Left forelimb (tissue), 1 donor: ENCODE data around the gene FURIN.
"Not testable (repeated sequence)": the region's sequence is repeated elsewhere in the genome, so short reads cannot be mapped to it uniquely, and the experiment has no call there.

ENCODE experiments used
- DNase-seq: peaks from one replicate; pipeline ENCODE4 v3.0.0-alpha.2; 2018; ENCODE audit warnings: low spot score

Gene FURIN

DNA sequence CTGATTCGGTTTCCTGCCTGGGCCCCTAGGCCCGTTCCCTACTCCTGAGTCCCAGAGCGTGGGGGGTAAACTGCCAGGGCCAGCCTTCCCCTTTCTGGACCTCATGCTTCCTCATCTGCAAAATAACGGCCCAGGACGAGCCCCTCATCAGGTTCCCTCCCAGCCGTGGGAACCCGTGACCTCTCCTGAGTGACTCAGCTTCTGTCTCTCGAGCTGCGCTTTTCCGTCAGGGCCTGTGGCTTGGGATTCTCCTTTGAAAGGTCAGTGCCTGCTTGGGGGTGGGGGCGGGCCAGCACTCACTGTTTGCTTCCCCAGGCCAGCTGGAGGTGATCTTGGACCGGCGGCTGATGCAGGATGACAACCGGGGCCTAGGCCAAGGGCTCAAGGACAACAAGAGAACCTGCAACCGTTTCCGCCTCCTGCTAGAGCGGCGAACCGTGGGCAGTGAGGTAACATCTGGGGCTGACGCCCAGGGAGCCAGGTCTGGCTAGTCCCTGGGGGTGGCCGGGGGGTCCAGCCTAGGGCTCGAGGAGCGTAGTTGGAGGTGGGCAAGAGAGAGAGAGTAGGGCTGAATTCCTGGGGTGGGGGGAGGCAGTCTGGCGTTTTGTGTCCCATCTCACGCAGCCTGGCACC lies 47.5 kb downstream of the FURIN start:
- DNase-seq: no peak

DNA sequence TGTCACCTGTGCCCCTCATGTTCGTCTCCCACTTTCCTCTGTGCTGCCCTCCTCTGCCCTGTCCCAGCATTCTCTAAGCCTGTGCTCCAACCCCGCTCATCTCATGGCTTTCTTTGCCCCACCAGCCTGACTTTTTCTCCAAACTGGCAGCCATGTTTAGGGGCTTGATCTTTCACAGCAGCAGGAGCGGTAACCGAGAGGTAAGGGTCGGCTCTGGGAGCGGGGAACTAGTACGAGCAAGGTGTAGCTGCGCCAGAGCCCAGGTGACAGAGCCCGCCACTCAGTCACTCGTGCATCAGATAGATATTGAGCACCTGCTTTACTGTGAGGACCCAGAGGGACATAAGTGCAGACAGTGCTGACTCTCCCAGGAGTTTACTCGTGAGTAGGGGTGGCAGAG lies 48.1 kb downstream of the FURIN start:
- no peak for DNase-seq

DNA sequence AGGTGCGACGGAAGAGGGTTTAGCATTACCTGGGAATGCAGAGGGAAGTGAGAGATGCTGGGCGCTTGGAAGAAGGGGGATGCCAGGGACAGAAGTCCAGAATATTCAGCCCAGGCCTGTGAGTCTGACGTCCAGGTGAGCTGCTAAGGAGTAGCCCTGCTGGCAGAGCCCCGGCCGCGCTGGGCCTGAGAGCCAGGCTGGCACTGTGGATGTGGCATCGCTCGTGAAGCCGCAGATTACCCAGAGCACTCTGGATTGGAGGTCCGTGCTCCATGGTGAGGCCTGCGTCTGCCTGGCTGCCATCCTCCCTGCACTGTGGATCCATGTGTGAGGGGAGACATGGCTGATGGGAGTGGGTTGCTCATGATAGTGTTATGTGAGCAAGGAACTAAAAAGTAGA lies 49.2 kb downstream of the FURIN start:
- DNase-seq: no peak

DNA sequence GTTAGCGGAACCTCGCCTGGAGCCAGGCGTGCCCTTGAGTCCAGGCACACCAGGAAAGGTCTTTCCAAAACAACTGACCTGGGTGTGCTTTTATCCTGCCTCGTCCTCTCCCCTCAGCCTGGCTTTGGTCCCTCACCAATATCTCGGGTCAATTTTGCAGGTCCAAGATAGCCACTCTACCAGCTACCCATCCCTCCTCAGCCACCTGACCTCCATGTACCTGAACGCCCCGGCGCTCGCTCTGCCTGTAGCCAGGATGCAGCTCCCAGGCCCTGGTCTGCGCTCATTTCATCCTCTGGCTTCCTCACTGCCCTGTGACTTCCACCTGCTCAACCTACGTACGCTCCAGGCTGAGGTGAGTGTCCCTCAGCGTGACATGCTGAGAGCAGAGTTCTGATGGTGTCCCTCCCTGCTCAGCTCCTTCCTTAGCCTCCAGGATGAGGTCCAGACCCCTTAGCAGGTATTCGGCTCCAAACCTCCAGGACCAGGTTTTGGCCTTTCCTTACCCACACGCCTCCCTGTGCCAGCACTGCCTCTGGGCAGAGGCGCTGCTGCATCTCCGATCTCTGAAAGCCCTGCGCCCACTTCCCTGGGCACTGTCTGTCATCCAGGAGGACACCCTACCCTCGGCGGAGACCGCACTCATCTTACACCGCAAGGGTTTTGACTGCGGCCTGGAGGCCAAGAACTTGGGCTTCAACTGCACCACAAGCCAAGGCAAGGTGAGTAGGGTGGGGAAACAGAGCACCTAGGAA lies 49.8 kb downstream of the FURIN start:
- DNase-seq: no peak

DNA sequence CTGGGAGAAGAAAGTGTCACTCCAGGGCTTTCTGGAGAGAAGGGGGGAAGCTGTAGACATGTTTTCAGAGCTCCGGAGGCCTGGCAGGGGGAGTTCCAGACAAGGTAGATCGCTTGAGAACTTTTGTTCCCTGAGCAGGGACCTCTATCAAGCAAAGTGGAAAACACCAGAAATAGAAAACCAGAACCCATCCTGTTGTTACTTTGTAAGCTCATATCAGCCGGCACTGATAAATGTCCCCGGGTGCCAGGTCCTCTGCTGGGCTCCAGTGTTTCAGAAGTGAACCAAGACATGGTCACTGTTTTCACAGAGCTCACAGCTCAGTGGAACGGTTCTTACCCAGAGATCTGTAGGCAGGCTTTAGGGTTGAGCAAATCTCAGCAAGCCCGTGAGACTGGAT lies 50.4 kb downstream of the FURIN start:
- DNase-seq: no peak

DNA sequence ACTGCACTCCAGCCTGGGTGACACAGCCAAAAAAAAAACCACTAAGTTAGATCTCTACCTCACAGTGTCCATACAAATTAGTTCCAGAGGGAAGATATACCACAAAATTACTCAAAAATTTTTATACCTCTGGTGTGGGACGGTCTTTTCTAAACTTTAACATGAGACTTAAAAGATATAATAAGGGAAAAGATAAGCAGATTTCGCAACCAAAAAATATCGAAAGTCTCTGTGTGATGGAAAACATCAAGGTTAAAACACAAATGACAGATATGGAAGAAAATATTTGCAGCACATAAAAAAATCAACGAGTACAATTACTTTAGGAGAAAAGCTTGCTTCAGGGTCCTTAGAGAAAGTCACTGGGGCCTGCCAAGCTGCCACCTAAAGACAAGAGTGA lies 53.5 kb downstream of the FURIN start:
- DNase-seq: no peak

DNA sequence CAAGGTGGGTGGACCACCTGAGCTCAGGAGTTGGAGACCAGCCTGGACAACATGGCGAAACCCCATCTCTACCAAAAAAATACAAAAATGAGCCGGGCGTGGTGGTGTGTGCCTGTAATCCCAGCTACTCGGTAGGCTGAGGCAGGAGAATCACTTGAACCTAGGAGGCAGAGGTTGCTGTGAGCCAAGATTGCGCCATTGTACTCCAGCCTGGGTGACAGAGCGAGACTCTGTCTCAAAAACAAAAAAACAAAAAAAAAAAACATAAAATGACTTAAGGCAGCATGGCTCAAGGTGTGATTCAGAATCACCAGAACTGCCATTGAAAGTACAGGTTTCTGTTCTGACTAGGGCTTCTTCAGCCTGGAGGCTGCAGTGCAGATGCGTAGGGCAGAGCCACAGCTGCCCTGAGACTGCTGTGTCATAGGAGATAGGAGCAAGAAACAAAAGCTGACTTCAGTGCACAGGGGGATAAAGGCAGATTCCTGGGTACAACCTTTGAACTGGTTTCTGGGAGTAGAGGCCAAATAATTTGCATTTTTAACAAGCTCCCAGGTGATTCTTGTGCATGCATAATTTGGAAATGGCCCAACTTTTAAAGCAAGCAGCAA lies 54.4 kb downstream of the FURIN start:
- not testable (repeated sequence) for DNase-seq

DNA sequence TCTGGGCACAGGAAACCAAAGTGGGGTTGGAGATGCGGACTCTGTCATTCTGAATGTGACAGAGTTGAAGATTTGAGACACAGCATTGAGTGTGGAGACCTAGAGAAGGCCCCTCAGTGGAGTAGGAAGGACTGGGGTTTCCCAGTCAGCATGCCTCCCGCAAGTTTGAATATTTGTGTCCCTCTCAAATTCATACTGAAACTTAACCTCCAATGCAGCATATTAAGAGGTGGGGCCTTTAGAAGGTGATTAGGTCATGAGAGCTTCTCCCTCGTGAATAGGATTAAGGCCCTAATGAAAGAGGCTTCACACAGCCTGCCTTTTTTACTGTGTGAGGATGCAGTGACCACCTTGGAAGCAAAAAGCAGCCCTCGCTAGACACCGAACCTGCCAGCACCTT lies 56.0 kb downstream of the FURIN start:
- no peak for DNase-seq

DNA sequence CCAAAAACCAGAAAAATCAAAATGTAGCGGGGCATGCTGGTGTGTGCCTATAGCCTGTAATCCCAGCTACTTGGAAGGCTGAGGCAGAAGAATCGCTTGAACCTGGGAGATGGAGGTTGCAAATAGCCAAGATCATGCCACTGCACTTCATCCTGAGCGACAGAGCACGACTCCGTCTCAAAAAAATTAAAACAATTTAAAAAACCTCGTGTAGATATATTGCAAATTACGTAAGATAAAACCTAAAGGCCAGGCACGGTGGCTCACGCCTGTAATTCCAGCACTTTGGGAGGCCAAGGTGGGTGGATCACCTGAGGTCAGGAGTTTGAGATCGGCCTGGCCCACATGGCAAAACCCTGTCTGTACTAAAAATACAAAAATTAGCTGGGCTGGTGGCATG lies 58.4 kb downstream of the FURIN start:
- not testable (repeated sequence) for DNase-seq

DNA sequence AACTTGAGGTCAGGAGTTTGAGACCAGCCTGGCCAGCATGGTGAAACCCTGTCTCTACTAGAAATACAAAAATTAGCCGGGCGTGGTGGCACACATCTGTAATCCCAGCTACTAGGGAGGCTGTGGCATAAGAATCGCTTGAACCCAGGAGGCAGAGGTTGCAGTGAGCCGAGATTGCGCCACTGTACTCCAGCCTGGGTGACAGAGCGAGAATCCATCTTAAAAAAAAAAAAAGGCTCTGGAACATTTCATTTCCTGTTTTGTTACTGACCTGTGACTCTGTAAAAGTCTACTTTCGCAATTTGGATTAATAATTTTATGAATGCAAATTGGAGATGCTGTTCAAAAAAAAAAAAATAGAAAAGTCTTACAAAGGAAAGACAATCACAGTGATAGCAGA lies 59.7 kb downstream of the FURIN start:
- not testable (repeated sequence) for DNase-seq

DNA sequence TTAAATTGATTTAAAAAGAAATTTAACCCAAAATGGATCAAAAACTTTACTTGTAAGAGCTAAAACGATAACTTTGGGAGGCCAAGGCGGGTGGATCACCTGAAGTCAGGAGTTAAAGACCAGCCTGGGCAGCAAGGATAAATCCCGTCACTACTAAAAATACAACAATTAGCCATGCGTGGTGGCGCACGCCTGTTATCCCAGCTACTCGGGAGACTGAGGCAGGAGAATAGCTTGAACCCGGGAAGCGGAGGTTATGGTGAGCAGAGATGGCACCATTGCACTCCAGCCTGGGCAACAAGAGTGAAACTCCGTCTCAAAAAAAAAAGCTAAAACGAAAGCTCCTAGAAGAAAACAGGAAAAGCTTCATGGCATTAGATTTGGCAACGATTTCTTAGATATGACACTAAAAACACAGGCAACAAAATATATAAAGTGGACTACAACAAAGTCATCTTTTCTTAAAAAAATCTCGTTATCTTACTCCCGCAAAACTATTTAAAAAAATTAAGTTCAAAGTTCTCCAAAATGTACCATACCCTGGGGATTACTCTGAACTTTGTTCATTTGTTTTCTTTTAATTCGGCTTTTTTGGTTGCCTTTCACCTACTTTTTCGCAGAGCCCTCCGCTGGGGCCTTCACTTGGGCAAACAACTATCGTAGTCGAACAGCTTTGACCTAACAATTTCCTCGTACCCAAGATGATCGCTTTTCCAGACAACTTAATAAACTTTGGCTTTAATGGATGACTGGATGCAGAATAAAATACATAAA lies 61.0 kb downstream of the FURIN start:
- no peak for DNase-seq

DNA sequence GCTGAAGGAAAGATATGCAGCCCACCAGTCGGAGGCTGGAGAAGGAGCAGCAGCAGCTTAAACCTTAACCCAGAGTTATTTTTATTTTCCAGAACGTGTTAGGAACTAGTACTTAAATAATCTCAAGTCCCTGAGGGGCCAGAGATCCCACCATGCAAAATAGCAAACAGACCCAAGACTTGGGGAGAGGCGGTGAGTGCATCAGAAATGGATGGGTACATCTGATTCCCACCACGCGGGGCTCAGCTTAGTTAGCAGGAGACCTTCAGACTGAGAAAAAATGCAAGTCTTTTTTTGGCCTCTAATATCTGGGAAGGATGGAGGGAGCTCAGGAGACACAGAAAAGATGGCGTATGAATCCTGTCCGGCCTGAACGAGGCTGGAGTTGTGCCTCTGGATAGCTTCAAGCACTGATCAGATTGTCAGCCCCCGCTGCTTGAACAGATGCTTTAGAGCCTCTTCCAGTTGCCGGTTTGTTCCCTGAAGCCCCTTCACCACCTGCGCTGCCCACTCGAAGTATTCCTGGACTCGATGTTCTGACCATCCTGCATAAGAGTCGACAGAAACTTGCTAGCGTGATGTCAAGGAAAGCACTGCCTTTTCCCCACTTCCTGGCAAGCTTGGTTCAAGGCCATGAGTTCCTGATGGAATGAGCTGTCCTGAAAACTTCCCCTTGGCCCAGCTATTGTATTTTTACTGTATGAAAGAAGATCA lies 62.6 kb downstream of the FURIN start:
- DNase-seq: no peak

DNA sequence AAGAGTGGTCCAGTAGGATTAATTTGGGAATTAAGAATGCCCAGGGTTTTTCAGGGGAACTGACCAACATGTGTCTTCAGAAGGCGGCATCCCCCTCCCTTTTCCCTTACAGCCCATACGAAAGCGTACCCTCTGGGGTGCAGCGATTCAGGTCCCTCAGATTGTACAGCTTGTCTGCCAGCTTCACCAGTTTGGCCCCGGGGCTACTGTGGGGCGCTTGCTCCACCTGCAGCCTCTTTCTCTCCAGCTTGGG lies 63.1 kb downstream of the FURIN start:
- no peak for DNase-seq

DNA sequence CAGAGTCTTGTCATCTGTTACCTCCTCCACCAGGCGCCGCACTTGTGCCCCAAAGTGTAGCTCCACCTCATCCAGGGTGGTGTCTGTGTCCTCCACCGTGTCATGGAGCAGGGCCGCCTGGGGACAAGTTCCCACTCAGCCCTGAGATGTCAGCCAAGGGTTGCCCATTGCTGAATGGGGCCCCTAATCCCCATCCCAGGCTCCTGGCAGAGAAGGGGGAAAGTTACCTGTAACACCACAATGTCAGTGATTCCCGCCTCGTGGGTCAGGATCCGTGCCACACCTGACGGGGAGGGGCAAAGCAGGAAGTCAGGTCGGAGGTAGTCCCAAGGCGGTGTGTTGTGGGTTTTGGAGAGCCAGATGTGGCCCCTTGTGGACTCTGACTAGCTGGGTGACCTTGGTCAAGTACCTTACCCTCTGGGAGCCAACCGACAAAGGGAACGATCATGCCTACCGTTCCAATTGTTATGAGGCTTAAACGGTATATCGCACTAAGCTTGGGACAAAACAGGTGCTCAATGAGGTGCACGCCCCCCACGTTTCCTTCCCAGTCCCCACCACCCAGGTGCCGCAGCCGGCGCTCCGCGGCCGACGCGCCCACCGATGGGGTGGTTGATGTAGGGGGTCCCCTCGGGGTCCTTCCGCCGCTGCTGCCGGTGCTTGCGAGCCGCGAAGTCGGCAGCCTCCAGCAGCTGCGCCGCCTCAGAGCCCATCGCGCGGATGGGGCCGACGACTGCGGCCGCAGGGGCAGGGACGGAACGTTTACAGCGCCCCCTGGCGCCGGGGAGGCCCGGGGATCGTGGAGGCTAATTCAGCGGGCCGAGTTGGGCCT lies 63.7 kb downstream of the FURIN start, which contains the start of gene HDDC3:
Gene HDDC3 (minus strand): TSS at position 722 of the 832 bp plus-strand sequence. CDS start 9 bp downstream, at position 713.
- peak; percentile 93 for DNase-seq

DNA sequence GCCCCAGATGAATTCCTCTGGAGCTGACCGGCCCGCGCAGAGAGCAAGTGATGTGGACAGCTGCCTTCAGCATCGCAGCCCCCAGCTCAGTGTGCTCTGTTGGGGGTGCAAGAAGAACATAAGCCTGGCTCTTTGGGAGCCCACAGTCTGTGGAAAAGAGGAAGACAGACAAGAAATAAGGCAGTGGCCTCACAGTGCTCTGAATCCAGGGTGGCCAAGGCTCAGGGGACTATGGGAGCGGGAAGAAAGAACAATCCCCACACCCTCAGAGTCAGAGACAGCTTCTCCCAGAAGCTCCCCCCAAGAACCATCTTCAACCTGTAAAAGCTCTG lies 64.2 kb downstream of the FURIN start:
- DNase-seq: no peak
